Activated CD8-positive, alpha-beta memory T cell treated with anti-CD3 and anti-CD28 coated beads, Interleukin-2, amount 50 U/mL, for 24 hours (primary cell): ENCODE results near the gene ANKMY1.
"Not testable (repeated sequence)": the region's sequence is repeated elsewhere in the genome, so short reads cannot be mapped to it uniquely, and the experiment has no call there.

ENCODE experiments used
- DNase-seq: peaks from one replicate; pipeline ENCODE4 v3.0.0-alpha.2; 2020; ENCODE audit errors: extremely low read depth

The ANKMY1 gene

GRCh38 chr2:240505910-240506309, 51.9 kb downstream of the ANKMY1 start:
- DNase-seq = no peak

GRCh38 chr2:240503848-240504247, 53.9 kb downstream of the ANKMY1 start:
- DNase-seq = no peak

- no peak for DNase-seq
Measured at GRCh38 chr2:240503375-240503774, 54.4 kb downstream of the ANKMY1 start.

- no peak for DNase-seq
Measured at GRCh38 chr2:240502430-240503121, 55.2 kb downstream of the ANKMY1 start.

- no peak for DNase-seq
Measured at GRCh38 chr2:240502059-240502429, 55.7 kb downstream of the ANKMY1 start.

- no peak for DNase-seq
Measured at GRCh38 chr2:240501531-240501991, 56.2 kb downstream of the ANKMY1 start.

- DNase-seq = no peak
Measured at GRCh38 chr2:240500561-240501423, 57.0 kb downstream of the ANKMY1 start.

- DNase-seq = no peak
Measured at GRCh38 chr2:240499309-240500301, 58.2 kb downstream of the ANKMY1 start.

- DNase-seq = no peak
Measured at GRCh38 chr2:240498958-240499260, 58.9 kb downstream of the ANKMY1 start.

GRCh38 chr2:240498171-240498957, 59.4 kb downstream of the ANKMY1 start:
- no peak for DNase-seq

- not testable (repeated sequence) for DNase-seq
Measured at GRCh38 chr2:240497082-240497481, 60.7 kb downstream of the ANKMY1 start.

- not testable (repeated sequence) for DNase-seq
Measured at GRCh38 chr2:240494942-240495341, 62.8 kb downstream of the ANKMY1 start.

- no peak for DNase-seq
Measured at GRCh38 chr2:240494194-240494793, 63.5 kb downstream of the ANKMY1 start.

GRCh38 chr2:240491483-240491882, 66.3 kb downstream of the ANKMY1 start:
- no peak for DNase-seq

GRCh38 chr2:240482141-240482540, 75.6 kb downstream of the ANKMY1 start:
- no peak for DNase-seq

- DNase-seq = no peak
Measured at GRCh38 chr2:240481720-240482119, 76.1 kb downstream of the ANKMY1 start.

GRCh38 chr2:240480834-240481623, 76.8 kb downstream of the ANKMY1 start:
- DNase-seq = no peak

- no peak for DNase-seq
Measured at GRCh38 chr2:240479111-240479501, 78.7 kb downstream of the ANKMY1 start.

- DNase-seq = no peak
Measured at GRCh38 chr2:240478346-240479110, 79.3 kb downstream of the ANKMY1 start.
